ENCODE results near the gene HDAC3. TPM values are rescaled to one million over a fixed set of nuclear protein-coding genes. Genes with fewer than 3 reads are reported as not detected.

Gene HDAC3
- total RNA-seq, 1 experiment from 2014 or later = 91.9 TPM

DNA sequence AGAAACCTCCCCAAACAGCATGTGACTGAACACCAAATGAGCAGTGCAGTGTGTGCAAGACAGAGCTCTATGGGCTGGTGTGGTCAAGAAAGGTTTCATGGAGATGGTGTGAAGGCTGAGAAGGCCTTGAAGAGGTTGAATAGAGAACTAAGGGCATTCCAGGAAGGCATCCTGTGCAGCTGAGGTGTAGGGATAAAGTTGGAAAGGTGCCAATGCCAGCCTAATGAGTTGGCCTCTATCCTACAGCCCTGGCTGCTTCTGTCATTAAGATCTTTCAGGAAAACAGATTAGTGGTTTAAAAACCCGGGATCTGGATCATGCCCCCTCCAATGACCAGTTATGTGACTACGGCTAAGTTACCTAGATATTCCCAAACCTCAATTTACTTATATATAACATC is 4.0 kb downstream of the HDAC3 start:
- no peak for DNase-seq (ENCODE audit: low read depth, low spot score)

More for the DNA sequence above, 4.0 kb downstream of the HDAC3 start:
- Histone ChIP-seq H3K36me3 (ENCODE audit: control insufficient read depth in 1 of 2, insufficient read depth in 2 of 2, low read length in 2 of 2) (peaks cover 29 to 32% of the 10 kb centered on the region in 2 experiments), H3K4me1 (ENCODE audit: control insufficient read depth in 1 of 2, insufficient read depth in 2 of 2, low read length in 2 of 2) (peaks cover 5 to 11% of the 10 kb centered on the region in 2 experiments; a peak in 3 of 4 replicates), H3K4me2 (ENCODE audit: low read length) (no peak overlapping the region), H2AFZ (ENCODE audit: low read depth, low read length, poor library complexity, severe bottlenecking) (no peak overlapping the region), H3K4me3 (replicated peaks in 1 of 2; ENCODE audit: low read depth in 1 of 2, low read length in 2 of 2) (no peak overlapping the region), H3K27me3 (ENCODE audit: insufficient read depth, low read length) (no peaks in the 10 kb centered on the region), H3K9me3 (ENCODE audit: control insufficient read depth in 1 of 2, insufficient read depth in 1 of 2, low read depth in 1 of 2, low read length in 2 of 2) (no peaks in the 10 kb centered on the region), H3K9ac (ENCODE audit: low read length) (no peak overlapping the region), H3K27ac (ENCODE audit: low read depth, low read length) (no peak overlapping the region), H4K20me1 (ENCODE audit: insufficient read depth) (no peaks in the 10 kb centered on the region), H3K9me2 (ENCODE audit: insufficient read depth) (no peaks in the 10 kb centered on the region), H3K79me2 (ENCODE audit: insufficient read depth, low read length) (peaks cover 68% of the 10 kb centered on the region)
- CTCF ChIA-PET = interaction anchor here (0.9 to 1.8 kb wide), 2 partner anchors 13 to 41 kb away, joined by 3 to 11 read pairs; partner anchors contain the start of gene DIAPH1
- RAD21 ChIA-PET (ENCODE audit: low non-redundant PET in 1 of 2, low total read pairs in 2 of 2, uncharacterized antibody in 2 of 2, unreplicated experiment in 2 of 2) = no interaction called here
- no TSS peak for BruUV-seq (replicated peaks)
- no peak for TF ChIP-seq EZH2 (IDR thresholded peaks at IDR 0.05)
- TF ChIP-seq, protein P1, sequence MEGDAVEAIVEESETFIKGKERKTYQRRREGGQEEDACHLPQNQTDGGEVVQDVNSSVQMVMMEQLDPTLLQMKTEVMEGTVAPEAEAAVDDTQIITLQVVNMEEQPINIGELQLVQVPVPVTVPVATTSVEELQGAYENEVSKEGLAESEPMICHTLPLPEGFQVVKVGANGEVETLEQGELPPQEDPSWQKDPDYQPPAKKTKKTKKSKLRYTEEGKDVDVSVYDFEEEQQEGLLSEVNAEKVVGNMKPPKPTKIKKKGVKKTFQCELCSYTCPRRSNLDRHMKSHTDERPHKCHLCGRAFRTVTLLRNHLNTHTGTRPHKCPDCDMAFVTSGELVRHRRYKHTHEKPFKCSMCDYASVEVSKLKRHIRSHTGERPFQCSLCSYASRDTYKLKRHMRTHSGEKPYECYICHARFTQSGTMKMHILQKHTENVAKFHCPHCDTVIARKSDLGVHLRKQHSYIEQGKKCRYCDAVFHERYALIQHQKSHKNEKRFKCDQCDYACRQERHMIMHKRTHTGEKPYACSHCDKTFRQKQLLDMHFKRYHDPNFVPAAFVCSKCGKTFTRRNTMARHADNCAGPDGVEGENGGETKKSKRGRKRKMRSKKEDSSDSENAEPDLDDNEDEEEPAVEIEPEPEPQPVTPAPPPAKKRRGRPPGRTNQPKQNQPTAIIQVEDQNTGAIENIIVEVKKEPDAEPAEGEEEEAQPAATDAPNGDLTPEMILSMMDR (IDR thresholded peaks at IDR 0.05 in 2 of 3, conservative IDR thresholded peaks at IDR 0.05 in 1 of 3; ENCODE audit: borderline replicate concordance in 1 of 3, insufficient read depth in 1 of 3, low read depth in 2 of 3, low read length in 2 of 3) = no peak
- TF ChIP-seq, protein P2, sequence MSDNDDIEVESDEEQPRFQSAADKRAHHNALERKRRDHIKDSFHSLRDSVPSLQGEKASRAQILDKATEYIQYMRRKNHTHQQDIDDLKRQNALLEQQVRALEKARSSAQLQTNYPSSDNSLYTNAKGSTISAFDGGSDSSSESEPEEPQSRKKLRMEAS (IDR thresholded peaks at IDR 0.05) = no peak
- TF ChIP-seq, protein P3, sequence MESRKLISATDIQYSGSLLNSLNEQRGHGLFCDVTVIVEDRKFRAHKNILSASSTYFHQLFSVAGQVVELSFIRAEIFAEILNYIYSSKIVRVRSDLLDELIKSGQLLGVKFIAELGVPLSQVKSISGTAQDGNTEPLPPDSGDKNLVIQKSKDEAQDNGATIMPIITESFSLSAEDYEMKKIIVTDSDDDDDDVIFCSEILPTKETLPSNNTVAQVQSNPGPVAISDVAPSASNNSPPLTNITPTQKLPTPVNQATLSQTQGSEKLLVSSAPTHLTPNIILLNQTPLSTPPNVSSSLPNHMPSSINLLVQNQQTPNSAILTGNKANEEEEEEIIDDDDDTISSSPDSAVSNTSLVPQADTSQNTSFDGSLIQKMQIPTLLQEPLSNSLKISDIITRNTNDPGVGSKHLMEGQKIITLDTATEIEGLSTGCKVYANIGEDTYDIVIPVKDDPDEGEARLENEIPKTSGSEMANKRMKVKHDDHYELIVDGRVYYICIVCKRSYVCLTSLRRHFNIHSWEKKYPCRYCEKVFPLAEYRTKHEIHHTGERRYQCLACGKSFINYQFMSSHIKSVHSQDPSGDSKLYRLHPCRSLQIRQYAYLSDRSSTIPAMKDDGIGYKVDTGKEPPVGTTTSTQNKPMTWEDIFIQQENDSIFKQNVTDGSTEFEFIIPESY (IDR thresholded peaks at IDR 0.05; ENCODE audit: extremely low read depth, insufficient replicate concordance, low read length) = no peak
- TF ChIP-seq POLR2AphosphoS5 (IDR thresholded peaks at IDR 0.05; ENCODE audit: low read depth, low read length) = no peak
- no peak for TF ChIP-seq YY1 (IDR thresholded peaks at IDR 0.05; ENCODE audit: extremely low read depth, insufficient replicate concordance, low read depth, low read length)
- no peak for TF ChIP-seq CEBPB (IDR thresholded peaks at IDR 0.05; ENCODE audit: low read depth)
- no peak for TF ChIP-seq SIN3A (IDR thresholded peaks at IDR 0.05; ENCODE audit: low read depth)
- no peak for TF ChIP-seq SP1 (IDR thresholded peaks at IDR 0.05; ENCODE audit: low read depth)
- TF ChIP-seq POLR2A (IDR thresholded peaks at IDR 0.05; ENCODE audit: borderline replicate concordance, extremely low read depth, insufficient read depth, insufficient read length) = no peak
- no peak for TF ChIP-seq EZH2phosphoT487 (IDR thresholded peaks at IDR 0.05; ENCODE audit: borderline replicate concordance)
- TF ChIP-seq SRF (IDR thresholded peaks at IDR 0.05; ENCODE audit: low read depth) = no peak
- no peak for ATAC-seq
- intact Hi-C loops (cut with micrococcal nuclease) = no loop called here
- POLR2A ChIA-PET = interaction anchor here (1.2 kb wide), 1 partner anchor 567 kb away, joined by 3 read pairs; no protein-coding TSS in a partner anchor
